Smooth muscle cell of the brain vasculature (primary cell): ENCODE measurements around the gene TNFRSF9.
"Not testable (repeated sequence)": the region's sequence is repeated elsewhere in the genome, so short reads cannot be mapped to it uniquely, and the experiment has no call there.

Source experiments
- DNase-seq: peaks from one replicate; pipeline ENCODE4 v3.0.0-alpha.2; 2012; ENCODE audit warnings: low read depth, low spot score

TNFRSF9 gene

DNA sequence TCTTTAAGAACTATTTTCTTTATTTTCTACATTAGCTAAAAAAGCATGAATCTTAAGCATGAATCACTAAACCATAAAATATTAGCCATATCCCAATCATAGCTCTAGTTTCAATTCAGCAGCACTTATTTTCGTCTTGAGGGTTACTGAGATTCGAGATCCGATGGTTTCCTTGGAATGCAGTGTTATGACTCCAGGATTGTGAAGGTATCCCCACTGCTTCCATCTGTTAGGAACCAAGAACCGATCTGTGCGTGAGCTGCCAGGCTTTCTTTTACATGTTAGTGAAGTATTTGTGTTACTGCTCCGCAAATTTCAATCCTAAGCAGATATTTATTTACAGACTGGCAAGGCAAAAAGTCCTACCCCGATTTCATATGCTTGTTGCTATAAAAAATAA lies 18.8 kb downstream of the TNFRSF9 start:
- no peak for DNase-seq

GRCh38 chr1:7919880-7920279 lies 20.8 kb downstream of the TNFRSF9 start:
- DNase-seq = no peak

GRCh38 chr1:7917971-7918370 lies 22.7 kb downstream of the TNFRSF9 start:
- DNase-seq = not testable (repeated sequence)

GRCh38 chr1:7916501-7916830 lies 24.2 kb downstream of the TNFRSF9 start:
- no peak for DNase-seq

- DNase-seq = no peak
These were observed 24.7 kb downstream of the TNFRSF9 start for GRCh38 chr1:7915826-7916500.

DNA sequence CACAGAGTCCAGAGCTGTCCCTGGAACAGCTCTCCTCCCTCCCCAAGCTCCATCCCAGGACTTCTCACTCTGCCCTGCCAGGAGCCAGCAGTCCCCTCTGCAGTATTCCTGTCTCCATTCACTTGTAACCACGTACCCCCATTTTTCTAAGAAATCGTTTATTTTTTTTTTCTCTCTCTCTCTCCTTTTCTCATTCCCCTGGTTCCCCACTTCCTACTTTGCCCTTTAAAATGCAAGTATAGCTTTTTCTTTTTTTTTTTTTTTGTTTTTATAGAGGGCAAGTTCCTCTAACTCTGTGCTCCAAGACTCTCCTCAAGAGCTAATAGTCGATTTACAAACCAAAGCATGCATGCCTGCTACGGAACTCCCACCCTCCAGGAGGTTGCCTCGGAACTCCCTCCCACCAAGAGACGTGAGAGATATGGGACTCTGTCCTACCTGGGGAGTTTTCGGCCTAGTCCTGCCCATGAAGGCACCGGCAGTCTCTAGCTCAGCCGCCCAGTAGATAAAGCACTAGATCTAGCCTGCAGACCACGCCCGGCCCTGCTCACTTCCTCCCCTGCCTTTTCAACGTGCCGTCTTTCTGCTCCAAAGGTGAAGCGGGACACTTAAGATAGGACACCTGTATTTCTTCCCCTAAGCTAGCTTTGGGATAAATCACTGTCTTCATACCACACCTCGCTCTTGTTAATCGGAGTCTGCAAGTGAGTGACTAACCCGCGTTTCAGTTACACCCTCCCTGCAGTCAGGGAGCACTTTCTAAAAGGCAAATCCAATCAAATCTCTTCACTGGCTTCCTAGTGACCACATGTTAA lies 27.7 kb downstream of the TNFRSF9 start:
- no peak for DNase-seq

DNA sequence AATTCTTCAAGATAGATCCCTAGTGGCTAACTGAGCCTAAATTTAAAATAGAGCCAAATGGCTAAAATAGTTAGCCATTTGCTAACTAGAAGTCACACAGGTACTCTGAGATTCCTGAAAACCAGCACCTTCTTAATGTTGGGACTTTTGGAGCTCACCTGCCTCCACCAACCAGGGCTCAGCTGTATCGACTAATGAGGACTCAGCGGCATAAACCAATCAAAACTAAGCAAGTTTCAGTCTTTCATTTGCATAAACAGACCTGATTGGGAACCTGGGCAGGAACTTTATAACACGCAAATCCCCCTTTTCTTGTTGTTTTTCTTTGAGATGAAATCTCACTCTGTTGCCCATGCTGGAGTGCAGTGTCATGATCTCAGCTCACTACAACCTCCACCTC lies 28.5 kb downstream of the TNFRSF9 start:
- DNase-seq = no peak

GRCh38 chr1:7905262-7905661 lies 35.4 kb downstream of the TNFRSF9 start:
- no peak for DNase-seq

DNA sequence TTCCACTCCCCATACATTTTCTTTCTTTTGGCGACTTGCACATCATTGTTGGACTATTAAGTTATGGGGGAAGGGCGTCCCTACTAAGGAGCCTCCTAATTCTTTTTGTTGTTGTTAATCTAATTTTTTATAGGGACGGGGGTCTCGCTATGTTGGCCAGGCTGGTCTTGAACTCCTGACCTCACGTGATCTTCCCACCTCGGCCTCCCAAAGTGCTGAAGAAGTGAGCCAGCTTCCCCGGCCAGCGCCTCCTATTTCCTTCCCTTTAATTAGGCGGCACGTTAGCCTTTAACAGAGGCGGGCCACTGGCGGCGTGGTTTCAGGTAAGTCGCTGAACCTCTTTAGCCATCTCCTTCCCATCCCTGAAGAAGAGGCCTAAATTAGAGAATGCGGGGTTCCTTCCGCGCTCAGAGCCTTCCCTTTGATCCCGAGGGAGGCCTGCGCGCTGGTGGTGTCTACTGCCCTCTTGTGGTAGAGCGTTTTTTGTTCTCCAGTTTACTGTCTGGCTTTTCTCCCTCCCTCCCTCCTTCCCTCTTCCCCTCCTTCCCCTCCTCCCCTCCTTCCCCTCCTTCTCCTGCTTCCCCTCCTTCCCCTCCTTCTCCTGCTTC lies 38.1 kb downstream of the TNFRSF9 start:
- DNase-seq = no peak

GRCh38 chr1:7899741-7900140 lies 40.9 kb downstream of the TNFRSF9 start:
- DNase-seq = no peak

- no peak for DNase-seq
These were observed 41.7 kb downstream of the TNFRSF9 start for GRCh38 chr1:7898962-7899361.

- no peak for DNase-seq
These were observed 43.6 kb downstream of the TNFRSF9 start for GRCh38 chr1:7896994-7897393.

DNA sequence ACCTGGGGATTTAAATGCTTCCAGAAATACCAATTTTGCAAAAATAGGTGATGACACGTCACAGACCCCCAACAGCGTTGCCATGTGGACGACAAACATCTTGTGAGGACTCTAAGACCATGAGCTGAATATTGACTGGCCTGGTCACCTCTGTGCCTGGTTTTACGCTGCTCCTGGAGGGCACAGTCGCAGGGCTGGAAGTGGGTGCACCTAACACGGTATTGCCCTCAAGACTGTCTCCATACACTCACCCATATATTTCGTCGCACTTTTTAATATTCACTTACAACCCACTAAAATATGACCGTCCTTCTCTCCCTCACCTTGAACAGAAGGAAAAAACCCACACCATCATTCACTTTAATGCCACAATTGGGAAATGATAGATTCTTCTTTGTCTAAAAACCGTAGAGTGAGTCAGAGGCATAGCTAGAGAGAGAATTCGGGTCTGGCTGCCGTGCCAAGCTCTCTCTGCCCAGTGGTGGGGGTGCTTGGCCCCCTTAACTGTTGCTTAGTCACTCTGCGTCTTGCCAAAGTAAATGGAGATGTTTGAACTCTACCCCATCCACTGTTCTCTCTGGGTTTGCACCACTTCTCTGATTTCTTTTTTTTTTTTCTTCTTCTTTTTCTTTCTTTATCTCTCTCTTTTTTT lies 47.0 kb downstream of the TNFRSF9 start:
- DNase-seq = peak; percentile 6

GRCh38 chr1:7891804-7892203 lies 48.8 kb downstream of the TNFRSF9 start:
- DNase-seq = no peak

DNA sequence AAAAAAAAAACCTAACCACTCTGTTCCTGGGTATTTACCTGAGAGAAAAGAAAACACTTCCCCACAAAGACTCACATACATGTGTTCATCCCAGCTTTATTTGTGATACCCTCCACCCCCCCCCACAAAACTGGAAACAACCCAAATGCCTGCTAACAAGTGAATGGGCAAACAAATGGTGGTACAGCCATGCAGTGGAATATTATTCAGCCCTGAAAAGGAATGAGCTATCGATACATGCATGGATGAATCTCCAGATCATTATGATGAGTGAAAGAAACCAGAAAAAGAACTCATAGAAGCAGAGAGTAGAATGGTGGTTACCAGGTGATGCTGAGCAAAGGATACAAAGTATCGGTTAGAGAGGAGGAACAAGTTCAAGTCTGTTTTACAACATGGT lies 49.8 kb downstream of the TNFRSF9 start:
- DNase-seq = no peak

GRCh38 chr1:7888248-7889081 lies 52.2 kb downstream of the TNFRSF9 start:
- no peak for DNase-seq

GRCh38 chr1:7886405-7886745 lies 54.3 kb downstream of the TNFRSF9 start:
- no peak for DNase-seq

GRCh38 chr1:7885513-7886404 lies 54.9 kb downstream of the TNFRSF9 start:
- no peak for DNase-seq

- DNase-seq = no peak
These were observed 55.9 kb downstream of the TNFRSF9 start for GRCh38 chr1:7884757-7885156.

DNA sequence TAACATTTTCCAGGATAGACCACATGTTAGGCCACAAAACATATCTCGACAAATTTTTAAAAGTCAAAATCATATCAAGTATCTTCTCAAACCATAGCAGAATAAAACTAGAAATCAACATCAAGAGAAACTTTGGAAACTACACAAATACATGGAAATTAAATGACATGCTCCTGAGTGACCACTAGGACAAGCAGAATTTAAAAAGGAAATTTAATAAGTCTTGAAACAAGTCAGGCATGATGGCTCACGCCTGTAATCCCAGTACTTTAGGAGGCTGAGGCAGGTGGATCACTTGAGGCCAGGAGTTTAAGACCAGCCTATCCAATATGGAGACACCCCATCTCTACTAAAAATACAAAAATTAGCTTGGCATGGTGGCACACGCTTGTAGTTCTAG lies 61.4 kb downstream of the TNFRSF9 start:
- DNase-seq = no peak

DNA sequence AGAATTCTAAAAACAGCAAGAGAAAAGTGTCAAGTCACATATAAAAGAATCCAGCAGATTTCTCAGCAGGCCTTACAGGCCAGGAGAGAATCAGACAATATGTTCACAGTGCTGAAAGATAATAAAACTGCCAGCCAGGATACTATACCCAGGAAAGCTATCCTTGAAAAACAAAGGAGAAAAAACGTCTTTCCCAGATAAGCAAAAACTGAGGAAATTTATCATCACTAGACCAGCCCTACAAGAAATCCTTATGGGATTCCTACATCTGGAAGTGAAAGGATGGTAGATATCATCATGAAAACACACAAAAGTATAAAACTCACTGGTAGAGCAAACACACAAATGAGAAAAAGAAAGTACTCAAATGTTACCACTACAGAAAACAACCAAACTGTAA lies 62.6 kb downstream of the TNFRSF9 start:
- no peak for DNase-seq
